ENCODE measurements around the gene HVCN1. TPM values are rescaled to one million over a fixed set of nuclear protein-coding genes. Genes with fewer than 3 reads are reported as not detected.
A peak's percentile ranks its signal among the peaks of the same experiment; 100 is the strongest.
"Not testable (repeated sequence)": the region's sequence is repeated elsewhere in the genome, so short reads cannot be mapped to it uniquely, and the experiment has no call there.

Gene HVCN1
- total RNA-seq, 3 donors from 2014 or later (not counting 1 experiment from before 2014, with no cell fraction given) = 12.5 to 18.4 (median 18.0) TPM

DNA sequence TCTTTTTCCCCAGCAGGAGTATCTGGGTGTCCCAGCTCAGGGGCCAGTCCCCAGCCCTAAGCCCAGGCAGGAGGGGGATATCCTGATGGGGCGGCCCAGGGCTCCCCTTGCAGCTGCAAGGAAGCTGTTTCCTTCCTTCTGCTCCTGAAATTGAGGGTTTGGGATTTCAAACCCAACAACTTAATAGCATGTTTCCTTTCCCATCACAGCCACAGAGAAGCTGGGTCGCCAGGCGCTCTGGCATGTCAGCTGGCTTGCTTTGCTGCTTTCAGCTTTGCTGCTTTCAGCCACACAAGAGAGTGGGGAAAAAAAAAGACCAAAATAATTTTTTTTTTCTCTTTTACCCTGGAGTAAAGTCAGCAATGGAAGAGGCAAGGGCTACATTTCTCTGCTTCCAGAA lies 30.0 kb downstream of the HVCN1 start:
- Mint-ChIP-seq H3K4me3 (no peak overlapping the region), H3K9me3 (no peaks in the 10 kb centered on the region), H3K27ac (peak overlapping the region; percentile 93 to 96), H3K4me1 (peaks cover 37% of the 10 kb centered on the region in 2 donors), H3K27me3 (ENCODE audit: low read depth in 2 of 2) (no peaks in the 10 kb centered on the region), H3K36me3 (no peaks in the 10 kb centered on the region)
- Histone ChIP-seq H3K27ac (ENCODE audit: low read length) (no peak overlapping the region), H3K36me3 (ENCODE audit: control insufficient read depth, insufficient read depth, low read length) (peaks cover 10% of the 10 kb centered on the region), H3K4me1 (ENCODE audit: control insufficient read depth, insufficient read depth, low read length) (peaks cover 27% of the 10 kb centered on the region), H3K4me3 (ENCODE audit: low read length) (no peak overlapping the region), H3K27me3 (ENCODE audit: control insufficient read depth, insufficient read depth, low read length) (no peaks in the 10 kb centered on the region), H3K9me3 (ENCODE audit: control insufficient read depth, insufficient read depth, low read length) (no peaks in the 10 kb centered on the region)
- intact Hi-C loops (cut with micrococcal nuclease) = no loop called here
- 90% methylated on average over 3 of the region's 3 CpGs for WGBS (ENCODE audit: insufficient coverage)
- DNase-seq (no peak), ATAC-seq (no peak)
- TF ChIP-seq, protein P1, sequence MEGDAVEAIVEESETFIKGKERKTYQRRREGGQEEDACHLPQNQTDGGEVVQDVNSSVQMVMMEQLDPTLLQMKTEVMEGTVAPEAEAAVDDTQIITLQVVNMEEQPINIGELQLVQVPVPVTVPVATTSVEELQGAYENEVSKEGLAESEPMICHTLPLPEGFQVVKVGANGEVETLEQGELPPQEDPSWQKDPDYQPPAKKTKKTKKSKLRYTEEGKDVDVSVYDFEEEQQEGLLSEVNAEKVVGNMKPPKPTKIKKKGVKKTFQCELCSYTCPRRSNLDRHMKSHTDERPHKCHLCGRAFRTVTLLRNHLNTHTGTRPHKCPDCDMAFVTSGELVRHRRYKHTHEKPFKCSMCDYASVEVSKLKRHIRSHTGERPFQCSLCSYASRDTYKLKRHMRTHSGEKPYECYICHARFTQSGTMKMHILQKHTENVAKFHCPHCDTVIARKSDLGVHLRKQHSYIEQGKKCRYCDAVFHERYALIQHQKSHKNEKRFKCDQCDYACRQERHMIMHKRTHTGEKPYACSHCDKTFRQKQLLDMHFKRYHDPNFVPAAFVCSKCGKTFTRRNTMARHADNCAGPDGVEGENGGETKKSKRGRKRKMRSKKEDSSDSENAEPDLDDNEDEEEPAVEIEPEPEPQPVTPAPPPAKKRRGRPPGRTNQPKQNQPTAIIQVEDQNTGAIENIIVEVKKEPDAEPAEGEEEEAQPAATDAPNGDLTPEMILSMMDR (IDR thresholded peaks at IDR 0.05) = no peak

DNA sequence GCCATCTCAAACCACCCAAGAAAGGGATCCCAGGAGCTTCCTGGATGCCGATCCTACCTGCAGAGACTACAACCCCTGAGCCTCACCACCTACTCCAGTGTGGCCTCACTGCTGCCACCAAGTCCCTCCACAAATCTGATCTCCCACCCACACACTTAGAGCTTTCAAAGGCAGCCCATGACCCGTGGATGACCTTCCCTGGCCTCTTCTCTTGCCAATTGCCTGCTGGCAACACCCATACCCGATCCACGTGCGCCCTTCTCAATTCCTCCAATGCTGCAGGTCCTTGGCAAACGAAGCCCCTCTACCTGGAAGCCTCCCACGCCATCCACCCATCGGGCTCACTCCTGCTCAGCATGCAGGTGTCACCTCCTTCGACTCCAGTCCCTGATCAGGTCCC lies 30.7 kb downstream of the HVCN1 start:
- no peaks in the 10 kb centered on the region for H3K27me3 Mint-ChIP-seq (ENCODE audit: low read depth in 2 of 2)
- Histone ChIP-seq H3K4me1 (ENCODE audit: control insufficient read depth, insufficient read depth, low read length) (peaks cover 27% of the 10 kb centered on the region), H3K9me3 (ENCODE audit: control insufficient read depth, insufficient read depth, low read length) (no peaks in the 10 kb centered on the region), H3K4me3 (ENCODE audit: low read length) (no peak overlapping the region), H3K27me3 (ENCODE audit: control insufficient read depth, insufficient read depth, low read length) (no peaks in the 10 kb centered on the region), H3K27ac (ENCODE audit: low read length) (no peak overlapping the region), H3K36me3 (ENCODE audit: control insufficient read depth, insufficient read depth, low read length) (peaks cover 10% of the 10 kb centered on the region)
- H3K36me3 Mint-ChIP-seq = no peaks in the 10 kb centered on the region
- no peaks in the 10 kb centered on the region for H3K9me3 Mint-ChIP-seq
- ATAC-seq (no peak), DNase-seq (no peak)
- H3K4me1 Mint-ChIP-seq = peaks cover 37% of the 10 kb centered on the region in 2 donors
- intact Hi-C loops (cut with micrococcal nuclease) = no loop called here
- peak overlapping the region; percentile 93 to 96 for H3K27ac Mint-ChIP-seq
- TF ChIP-seq, protein P1 (IDR thresholded peaks at IDR 0.05) = no peak
- 86% methylated on average over 9 of the region's 9 CpGs for WGBS (ENCODE audit: insufficient coverage)
- H3K4me3 Mint-ChIP-seq = no peak overlapping the region

DNA sequence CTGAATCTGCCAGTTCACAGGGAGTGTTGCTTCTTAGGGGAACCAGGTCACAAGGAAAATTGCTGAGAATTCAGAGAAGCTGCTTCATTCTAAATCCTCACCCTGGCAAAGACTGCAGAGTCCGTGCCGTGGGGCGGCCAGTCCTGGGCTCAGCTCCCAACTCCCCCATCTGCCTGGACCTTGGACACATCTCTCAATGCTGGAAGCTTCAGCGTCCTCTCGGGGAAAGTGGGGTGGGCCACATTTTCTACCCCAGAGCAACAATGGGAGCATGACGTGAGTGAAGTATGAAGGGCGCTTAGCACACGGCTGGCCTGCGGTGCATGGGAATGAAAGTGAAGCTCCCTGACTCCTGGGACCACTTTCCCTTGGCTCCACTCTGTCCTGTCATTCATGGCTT lies 31.2 kb downstream of the HVCN1 start:
- Histone ChIP-seq H3K9me3 (ENCODE audit: control insufficient read depth, insufficient read depth, low read length) (no peaks in the 10 kb centered on the region), H3K36me3 (ENCODE audit: control insufficient read depth, insufficient read depth, low read length) (peaks cover 11% of the 10 kb centered on the region), H3K27me3 (ENCODE audit: control insufficient read depth, insufficient read depth, low read length) (no peaks in the 10 kb centered on the region), H3K4me3 (ENCODE audit: low read length) (no peak overlapping the region), H3K4me1 (ENCODE audit: control insufficient read depth, insufficient read depth, low read length) (peaks cover 22% of the 10 kb centered on the region), H3K27ac (ENCODE audit: low read length) (no peak overlapping the region)
- TF ChIP-seq, protein P1 (IDR thresholded peaks at IDR 0.05) = no peak
- H3K27me3 Mint-ChIP-seq (ENCODE audit: low read depth in 2 of 2) = no peaks in the 10 kb centered on the region
- peak overlapping the region; percentile 93 to 96 for H3K27ac Mint-ChIP-seq
- 93% methylated on average over 9 of the region's 9 CpGs for WGBS (ENCODE audit: insufficient coverage)
- ATAC-seq (no peak), DNase-seq (no peak)
- no peak overlapping the region for H3K4me3 Mint-ChIP-seq
- intact Hi-C loops (cut with micrococcal nuclease) = no loop called here
- peaks cover 33% of the 10 kb centered on the region in 2 donors for H3K4me1 Mint-ChIP-seq
- H3K9me3 Mint-ChIP-seq = no peaks in the 10 kb centered on the region
- H3K36me3 Mint-ChIP-seq = no peaks in the 10 kb centered on the region

DNA sequence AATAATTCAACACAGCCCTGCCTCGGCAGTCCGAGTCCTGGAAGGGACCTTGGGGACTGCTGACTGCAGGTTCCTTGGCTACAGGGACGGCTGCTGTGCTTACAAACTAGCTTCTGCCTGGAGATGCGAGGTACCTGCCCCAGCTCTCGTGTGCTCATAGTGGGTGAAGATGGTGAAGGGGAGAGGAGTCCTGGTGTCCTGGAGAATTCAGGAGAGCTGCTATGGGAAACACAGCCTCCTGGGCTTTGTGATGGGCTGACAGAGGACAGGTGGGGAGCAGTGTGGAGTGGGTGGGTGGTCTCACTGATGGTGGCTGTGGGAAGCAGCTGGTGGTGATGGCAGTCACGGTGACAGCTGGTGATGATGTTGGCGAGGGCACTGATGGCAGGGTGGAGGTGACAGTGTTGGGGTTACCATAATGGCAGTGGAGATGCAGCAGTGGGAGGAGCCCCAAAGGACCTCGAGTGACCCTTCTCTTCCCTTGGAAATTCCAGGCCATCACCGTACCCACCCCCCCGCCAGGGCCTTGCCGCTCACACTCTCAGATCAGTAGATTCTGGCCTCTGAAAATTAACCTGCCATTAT lies 32.8 kb downstream of the HVCN1 start:
- no peak overlapping the region for H3K4me3 Mint-ChIP-seq
- intact Hi-C loops (cut with micrococcal nuclease) = no loop called here
- Histone ChIP-seq H3K4me3 (ENCODE audit: low read length) (no peak overlapping the region), H3K27ac (ENCODE audit: low read length) (no peak overlapping the region), H3K27me3 (ENCODE audit: control insufficient read depth, insufficient read depth, low read length) (no peaks in the 10 kb centered on the region), H3K36me3 (ENCODE audit: control insufficient read depth, insufficient read depth, low read length) (peaks cover 23% of the 10 kb centered on the region), H3K4me1 (ENCODE audit: control insufficient read depth, insufficient read depth, low read length) (peaks cover 6% of the 10 kb centered on the region), H3K9me3 (ENCODE audit: control insufficient read depth, insufficient read depth, low read length) (no peaks in the 10 kb centered on the region)
- H3K4me1 Mint-ChIP-seq = peaks cover 18 to 22% of the 10 kb centered on the region in 2 donors
- DNase-seq = no peak
- WGBS (ENCODE audit: insufficient coverage) = 90% methylated on average over 11 of the region's 11 CpGs
- no peak for ATAC-seq
- H3K27ac Mint-ChIP-seq = peak overlapping the region in 1 of 2 donors; percentile 93
- no peaks in the 10 kb centered on the region for H3K9me3 Mint-ChIP-seq
- no peaks in the 10 kb centered on the region for H3K36me3 Mint-ChIP-seq
- TF ChIP-seq, protein P1 (IDR thresholded peaks at IDR 0.05) = no peak
- no peaks in the 10 kb centered on the region for H3K27me3 Mint-ChIP-seq (ENCODE audit: low read depth in 2 of 2)

DNA sequence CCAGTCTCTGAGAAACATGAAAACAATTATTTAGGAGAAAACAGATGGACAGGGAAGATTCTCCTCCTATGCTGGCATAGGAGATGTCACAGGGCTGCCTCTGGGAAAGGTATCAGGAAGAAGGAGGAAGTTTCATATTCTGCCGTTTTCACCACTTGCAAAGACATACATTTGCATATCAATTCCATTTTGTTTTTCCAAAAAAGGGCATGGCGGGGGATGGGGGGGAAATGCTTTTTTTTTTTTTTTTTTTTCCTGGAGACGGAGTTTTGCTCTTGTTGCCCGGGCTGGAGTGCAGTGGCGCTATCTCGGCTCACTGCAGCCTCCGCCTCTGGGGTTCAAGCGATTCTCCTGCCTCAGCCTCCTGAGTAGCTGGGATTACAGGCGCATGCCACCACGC lies 34.7 kb downstream of the HVCN1 start:
- H3K4me1 ChIP-seq (ENCODE audit: control insufficient read depth, insufficient read depth, low read length); H3K4me3 Mint-ChIP-seq; H3K4me3 ChIP-seq (ENCODE audit: low read length); H3K36me3 Mint-ChIP-seq; H3K27me3 Mint-ChIP-seq (ENCODE audit: low read depth in 2 of 2); DNase-seq; H3K9me3 ChIP-seq (ENCODE audit: control insufficient read depth, insufficient read depth, low read length); H3K27ac Mint-ChIP-seq; H3K27ac ChIP-seq (ENCODE audit: low read length); intact Hi-C loops (cut with micrococcal nuclease); ATAC-seq; H3K27me3 ChIP-seq (ENCODE audit: control insufficient read depth, insufficient read depth, low read length); H3K9me3 Mint-ChIP-seq: not testable (repeated sequence)
- 98% methylated on average over 8 of the region's 10 CpGs for WGBS (ENCODE audit: insufficient coverage)
- peaks cover 37% of the 10 kb centered on the region for H3K36me3 ChIP-seq (ENCODE audit: control insufficient read depth, insufficient read depth, low read length)
- peaks cover 10 to 14% of the 10 kb centered on the region in 2 donors for H3K4me1 Mint-ChIP-seq
